Choroid plexus epithelial cell (primary cell): ENCODE results near the gene CNOT6L.

Experiments used
- DNase-seq: peaks from one replicate; pipeline ENCODE4 v3.0.0-alpha.2; 2010; ENCODE audit warnings: low read depth
- H3K4me3 ChIP-seq: 2 replicates; pipeline ENCODE4 v1.5.1; 2011; ENCODE audit warnings: low read depth, mild to moderate bottlenecking, control low read depth, low read length, moderate library complexity
- TF ChIP-seq, protein P1 (sequence below): conservative IDR thresholded peaks from 2 replicates; pipeline ENCODE4 v1.5.1; 2011; ENCODE audit warnings: low read depth, mild to moderate bottlenecking, control low read depth, inconsistent platforms, low read length, moderate library complexity

The CNOT6L gene

DNA sequence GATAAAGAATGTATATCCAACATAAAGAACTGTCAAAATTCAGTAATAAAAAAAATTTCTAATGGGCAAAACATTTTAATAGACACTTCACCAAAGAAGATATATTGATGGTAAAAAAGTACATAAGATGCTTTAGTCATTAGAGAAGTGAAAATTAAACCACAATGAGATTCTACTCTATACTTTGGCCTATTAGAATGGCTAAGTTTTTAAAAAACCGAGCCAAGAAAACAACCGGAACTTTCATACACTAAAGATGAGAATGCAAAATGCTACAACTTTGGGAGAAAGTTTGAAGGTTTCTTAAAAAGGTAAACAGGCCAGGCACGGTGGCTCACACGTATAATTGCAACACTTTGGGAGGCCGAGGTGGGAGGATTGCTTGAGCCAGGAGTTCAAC, 20.8 kb downstream of the CNOT6L start:
- no peak for DNase-seq
- TF ChIP-seq, protein P1, sequence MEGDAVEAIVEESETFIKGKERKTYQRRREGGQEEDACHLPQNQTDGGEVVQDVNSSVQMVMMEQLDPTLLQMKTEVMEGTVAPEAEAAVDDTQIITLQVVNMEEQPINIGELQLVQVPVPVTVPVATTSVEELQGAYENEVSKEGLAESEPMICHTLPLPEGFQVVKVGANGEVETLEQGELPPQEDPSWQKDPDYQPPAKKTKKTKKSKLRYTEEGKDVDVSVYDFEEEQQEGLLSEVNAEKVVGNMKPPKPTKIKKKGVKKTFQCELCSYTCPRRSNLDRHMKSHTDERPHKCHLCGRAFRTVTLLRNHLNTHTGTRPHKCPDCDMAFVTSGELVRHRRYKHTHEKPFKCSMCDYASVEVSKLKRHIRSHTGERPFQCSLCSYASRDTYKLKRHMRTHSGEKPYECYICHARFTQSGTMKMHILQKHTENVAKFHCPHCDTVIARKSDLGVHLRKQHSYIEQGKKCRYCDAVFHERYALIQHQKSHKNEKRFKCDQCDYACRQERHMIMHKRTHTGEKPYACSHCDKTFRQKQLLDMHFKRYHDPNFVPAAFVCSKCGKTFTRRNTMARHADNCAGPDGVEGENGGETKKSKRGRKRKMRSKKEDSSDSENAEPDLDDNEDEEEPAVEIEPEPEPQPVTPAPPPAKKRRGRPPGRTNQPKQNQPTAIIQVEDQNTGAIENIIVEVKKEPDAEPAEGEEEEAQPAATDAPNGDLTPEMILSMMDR, result no peak
- no peak overlapping the region for H3K4me3 ChIP-seq

DNA sequence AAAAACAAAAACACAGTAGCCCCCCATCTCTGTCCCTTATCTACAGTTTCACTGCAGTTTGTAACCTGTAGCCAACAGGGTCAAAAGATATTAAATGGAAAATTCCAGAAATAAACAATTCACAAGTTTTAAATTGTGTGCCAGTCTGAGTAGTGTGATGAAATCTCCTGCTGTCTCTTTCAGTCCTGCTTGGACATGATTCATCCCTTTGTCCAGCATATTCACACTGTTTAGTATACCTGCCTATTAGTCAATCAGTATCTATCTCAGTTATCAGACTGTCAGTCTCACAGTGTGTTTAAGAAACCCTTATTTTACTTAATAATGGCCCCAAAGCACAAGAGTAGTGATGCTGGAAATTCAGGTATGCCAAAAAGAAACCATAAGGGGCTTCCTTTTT, 21.9 kb downstream of the CNOT6L start:
- TF ChIP-seq, protein P1, result no peak
- H3K4me3 ChIP-seq, result no peak overlapping the region
- peak; percentile 53 for DNase-seq

DNA sequence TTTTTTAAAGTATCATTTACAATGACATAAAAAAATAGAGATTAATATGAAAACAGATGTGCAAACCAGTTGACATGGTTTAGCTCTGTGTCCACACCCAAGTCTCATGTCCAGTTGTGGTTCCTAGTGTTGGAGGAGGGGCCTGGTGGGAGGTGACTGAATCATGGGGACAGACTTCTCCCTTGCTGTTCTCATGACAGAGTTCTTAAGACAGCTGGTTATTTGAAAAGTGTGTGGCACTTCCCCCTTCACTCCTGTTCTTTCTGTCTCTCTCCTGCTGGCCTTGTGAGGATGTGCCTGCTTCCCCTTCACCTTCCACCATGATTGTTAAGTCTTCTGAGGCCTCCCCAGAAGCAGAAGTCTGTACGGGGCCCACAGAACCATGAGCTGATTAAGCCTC, 23.8 kb downstream of the CNOT6L start:
- no peak overlapping the region for H3K4me3 ChIP-seq
- TF ChIP-seq, protein P1, result no peak
- no peak for DNase-seq

DNA sequence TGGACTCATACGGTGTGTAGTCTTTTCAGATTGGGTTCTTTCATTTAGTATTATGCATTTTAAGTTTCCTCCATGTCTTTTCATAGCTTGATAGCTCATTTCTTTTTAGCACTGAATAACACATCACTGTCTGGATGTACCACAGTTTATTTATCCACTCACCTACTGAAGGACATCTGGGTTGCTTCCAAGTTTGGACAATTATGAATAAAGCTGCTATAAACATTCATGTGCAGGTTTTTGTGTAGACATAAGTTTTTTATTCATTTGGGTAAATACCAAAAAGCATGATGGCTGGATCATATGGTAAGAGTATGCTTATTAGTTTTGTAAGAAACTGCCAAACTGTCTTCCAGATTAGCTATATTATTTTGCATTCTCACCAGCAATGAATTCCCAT, 29.0 kb downstream of the CNOT6L start:
- no peak overlapping the region for H3K4me3 ChIP-seq
- no peak for DNase-seq
- TF ChIP-seq, protein P1, result no peak

DNA sequence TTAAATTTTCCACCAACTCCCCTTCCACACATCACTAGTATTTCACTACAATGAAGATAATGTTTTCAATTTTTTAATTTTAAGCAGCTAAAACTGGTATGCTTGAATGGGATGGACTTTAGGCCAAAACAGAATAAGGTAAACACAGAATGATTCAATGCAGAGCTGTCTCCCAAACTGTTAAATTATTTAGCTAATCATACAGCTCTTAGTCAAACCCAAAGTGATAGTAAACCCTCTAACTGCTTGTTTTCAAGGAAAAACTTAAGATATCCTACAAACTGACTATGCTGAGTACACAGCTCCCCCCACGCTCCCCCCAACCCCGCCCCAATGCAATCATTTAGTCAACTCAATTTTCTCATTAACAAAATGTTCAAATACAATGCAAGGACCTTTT, 30.2 kb downstream of the CNOT6L start:
- TF ChIP-seq, protein P1, result no peak
- H3K4me3 ChIP-seq, result no peak overlapping the region
- DNase-seq, result no peak

DNA sequence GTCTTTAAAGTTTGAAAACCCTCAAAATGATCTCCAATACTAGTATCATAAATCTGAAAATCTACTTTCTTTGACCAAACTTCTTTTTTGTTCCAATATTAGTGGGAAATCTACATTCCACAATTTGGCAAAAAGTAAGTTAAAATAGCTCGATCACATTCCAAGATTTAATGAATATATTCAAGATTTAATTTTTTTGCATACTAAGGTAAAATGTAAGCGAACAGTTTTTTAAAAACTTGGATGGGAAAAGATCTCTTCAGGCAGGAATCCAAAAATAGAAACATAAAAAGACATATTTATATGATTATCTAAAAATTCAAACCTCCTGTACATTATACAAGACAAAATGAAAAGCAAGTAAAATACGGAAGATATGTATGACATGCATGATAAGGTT, 31.2 kb downstream of the CNOT6L start:
- no peak overlapping the region for H3K4me3 ChIP-seq
- TF ChIP-seq, protein P1, result no peak
- no peak for DNase-seq

DNA sequence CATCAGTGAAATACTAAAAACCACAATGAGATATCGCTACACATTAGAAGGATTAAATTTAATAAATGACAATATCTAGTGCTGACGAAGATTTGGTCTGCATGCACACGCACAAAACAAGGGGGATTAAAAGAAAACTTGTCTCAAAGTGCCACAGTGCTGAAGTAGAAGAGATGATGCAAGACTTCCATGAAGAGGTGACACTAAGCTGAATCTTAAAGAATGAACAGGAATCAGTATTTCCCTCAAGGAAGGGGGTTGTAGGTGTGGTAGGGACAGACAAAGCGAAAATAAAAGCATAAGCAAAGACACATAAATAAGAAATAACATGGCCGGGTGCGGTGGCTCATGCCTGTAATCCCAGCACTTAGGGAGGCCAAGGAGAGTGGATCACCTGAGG, 33.5 kb downstream of the CNOT6L start:
- DNase-seq, result no peak
- no peak overlapping the region for H3K4me3 ChIP-seq
- TF ChIP-seq, protein P1, result no peak
